ENCODE results near the gene PAK2.
A peak's percentile ranks its signal among the peaks of the same experiment; 100 is the strongest.
"Not testable (repeated sequence)": the region's sequence is repeated elsewhere in the genome, so short reads cannot be mapped to it uniquely, and the experiment has no call there.

PAK2 gene

GRCh38 chr3:196736670-196737374 lies 2.8 kb upstream of the PAK2 start:
- DNase-seq, result no peak

- DNase-seq, result no peak
These were observed 2.0 kb upstream of the PAK2 start for GRCh38 chr3:196737655-196738054.

- peak in 1 of 2 experiments; percentile 62 for DNase-seq
These were observed 1.0 kb downstream of the PAK2 start for GRCh38 chr3:196740481-196741248.

GRCh38 chr3:196741249-196741889 lies 1.7 kb downstream of the PAK2 start:
- no peak for DNase-seq

- not testable (repeated sequence) for DNase-seq
These were observed 3.9 kb downstream of the PAK2 start for GRCh38 chr3:196743569-196743968.

- no peak for DNase-seq
These were observed 9.5 kb downstream of the PAK2 start for GRCh38 chr3:196749125-196749524.

GRCh38 chr3:196753201-196753600 lies 13.5 kb downstream of the PAK2 start:
- no peak for DNase-seq

GRCh38 chr3:196754091-196754981 lies 14.7 kb downstream of the PAK2 start:
- DNase-seq, result no peak

- DNase-seq, result no peak
These were observed 17.1 kb downstream of the PAK2 start for GRCh38 chr3:196756732-196757131.

GRCh38 chr3:196757876-196758739 lies 18.5 kb downstream of the PAK2 start:
- DNase-seq, result no peak

GRCh38 chr3:196763179-196763578 lies 23.5 kb downstream of the PAK2 start:
- DNase-seq, result no peak

GRCh38 chr3:196765454-196765853 lies 25.8 kb downstream of the PAK2 start:
- no peak for DNase-seq

GRCh38 chr3:196771067-196771466 lies 31.4 kb downstream of the PAK2 start:
- no peak for DNase-seq

GRCh38 chr3:196772102-196772501 lies 32.4 kb downstream of the PAK2 start:
- DNase-seq, result no peak

- no peak for DNase-seq
These were observed 33.2 kb downstream of the PAK2 start for GRCh38 chr3:196772897-196773296.

GRCh38 chr3:196774191-196774820 lies 34.6 kb downstream of the PAK2 start:
- DNase-seq, result no peak

- no peak for DNase-seq
These were observed 35.3 kb downstream of the PAK2 start for GRCh38 chr3:196774848-196775422.

- no peak for DNase-seq
These were observed 36.3 kb downstream of the PAK2 start for GRCh38 chr3:196775938-196776337.

GRCh38 chr3:196777836-196778235 lies 38.2 kb downstream of the PAK2 start:
- DNase-seq, result no peak

GRCh38 chr3:196778755-196779154 lies 39.1 kb downstream of the PAK2 start:
- no peak for DNase-seq

GRCh38 chr3:196782511-196782910 lies 42.9 kb downstream of the PAK2 start:
- DNase-seq, result no peak

All from SW 1271 (cell line).